ENCODE data around the gene SLC8A2. TPM values are rescaled to one million over a fixed set of nuclear protein-coding genes. Genes with fewer than 3 reads are reported as not detected.

Gene SLC8A2
- total and polyA plus RNA-seq, 9 donors: 0.07 to 1.3 (median 0.39) TPM; not detected in 3

DNA sequence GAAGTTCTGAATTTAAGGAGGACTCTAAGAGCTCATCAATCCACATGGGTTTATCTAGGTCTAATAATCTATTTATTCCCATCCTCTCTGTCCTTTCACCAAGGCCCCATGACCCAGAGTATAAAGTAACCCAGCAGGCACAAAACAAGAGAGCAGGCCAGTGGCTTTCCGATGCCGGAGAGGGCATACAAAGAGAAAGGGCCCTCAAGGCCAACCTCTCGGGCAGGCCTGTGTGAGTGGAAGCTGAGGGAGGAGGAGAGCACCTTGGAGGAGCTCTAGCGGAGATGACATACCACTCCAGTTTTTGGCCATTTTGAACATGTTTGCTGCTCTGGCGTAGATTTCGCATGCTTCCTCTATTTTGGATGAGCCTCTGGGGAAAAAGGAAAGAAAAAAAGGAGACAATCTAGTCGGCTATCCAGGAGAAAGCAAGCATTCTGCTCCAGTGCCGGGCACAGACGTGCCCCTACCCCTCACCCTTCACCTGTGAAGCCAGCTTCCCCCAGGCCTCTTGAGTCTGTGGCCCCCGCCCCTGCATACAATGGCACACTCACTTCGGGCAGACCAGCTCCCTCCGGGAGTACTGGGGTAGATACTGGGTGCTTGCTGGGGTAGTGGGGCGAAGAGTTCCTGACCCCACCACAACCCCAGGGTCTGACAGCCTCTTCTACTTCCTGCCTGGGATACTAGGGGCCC, 31.6 kb upstream of the SLC8A2 start:
- no peak overlapping the region for H3K27ac ChIP-seq
- H3K27me3 ChIP-seq: no peaks in the 10 kb centered on the region
- H3K36me3 ChIP-seq: no peaks in the 10 kb centered on the region
- intact Hi-C loops (cut with DNase I): no loop called here
- TF ChIP-seq EP300 (IDR thresholded peaks at IDR 0.05): no peak
- TF ChIP-seq, protein P1, sequence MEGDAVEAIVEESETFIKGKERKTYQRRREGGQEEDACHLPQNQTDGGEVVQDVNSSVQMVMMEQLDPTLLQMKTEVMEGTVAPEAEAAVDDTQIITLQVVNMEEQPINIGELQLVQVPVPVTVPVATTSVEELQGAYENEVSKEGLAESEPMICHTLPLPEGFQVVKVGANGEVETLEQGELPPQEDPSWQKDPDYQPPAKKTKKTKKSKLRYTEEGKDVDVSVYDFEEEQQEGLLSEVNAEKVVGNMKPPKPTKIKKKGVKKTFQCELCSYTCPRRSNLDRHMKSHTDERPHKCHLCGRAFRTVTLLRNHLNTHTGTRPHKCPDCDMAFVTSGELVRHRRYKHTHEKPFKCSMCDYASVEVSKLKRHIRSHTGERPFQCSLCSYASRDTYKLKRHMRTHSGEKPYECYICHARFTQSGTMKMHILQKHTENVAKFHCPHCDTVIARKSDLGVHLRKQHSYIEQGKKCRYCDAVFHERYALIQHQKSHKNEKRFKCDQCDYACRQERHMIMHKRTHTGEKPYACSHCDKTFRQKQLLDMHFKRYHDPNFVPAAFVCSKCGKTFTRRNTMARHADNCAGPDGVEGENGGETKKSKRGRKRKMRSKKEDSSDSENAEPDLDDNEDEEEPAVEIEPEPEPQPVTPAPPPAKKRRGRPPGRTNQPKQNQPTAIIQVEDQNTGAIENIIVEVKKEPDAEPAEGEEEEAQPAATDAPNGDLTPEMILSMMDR (IDR thresholded peaks at IDR 0.05): no peak
- H3K4me1 ChIP-seq (ENCODE audit: insufficient read depth): peaks cover 6% of the 10 kb centered on the region
- no peak for DNase-seq
- H3K9me3 ChIP-seq: no peaks in the 10 kb centered on the region
- no peak overlapping the region for H3K4me3 ChIP-seq
- WGBS, 3 donors: 92 to 97% (median 95%) methylated on average over 12 to 13 of the region's 13 CpGs

DNA sequence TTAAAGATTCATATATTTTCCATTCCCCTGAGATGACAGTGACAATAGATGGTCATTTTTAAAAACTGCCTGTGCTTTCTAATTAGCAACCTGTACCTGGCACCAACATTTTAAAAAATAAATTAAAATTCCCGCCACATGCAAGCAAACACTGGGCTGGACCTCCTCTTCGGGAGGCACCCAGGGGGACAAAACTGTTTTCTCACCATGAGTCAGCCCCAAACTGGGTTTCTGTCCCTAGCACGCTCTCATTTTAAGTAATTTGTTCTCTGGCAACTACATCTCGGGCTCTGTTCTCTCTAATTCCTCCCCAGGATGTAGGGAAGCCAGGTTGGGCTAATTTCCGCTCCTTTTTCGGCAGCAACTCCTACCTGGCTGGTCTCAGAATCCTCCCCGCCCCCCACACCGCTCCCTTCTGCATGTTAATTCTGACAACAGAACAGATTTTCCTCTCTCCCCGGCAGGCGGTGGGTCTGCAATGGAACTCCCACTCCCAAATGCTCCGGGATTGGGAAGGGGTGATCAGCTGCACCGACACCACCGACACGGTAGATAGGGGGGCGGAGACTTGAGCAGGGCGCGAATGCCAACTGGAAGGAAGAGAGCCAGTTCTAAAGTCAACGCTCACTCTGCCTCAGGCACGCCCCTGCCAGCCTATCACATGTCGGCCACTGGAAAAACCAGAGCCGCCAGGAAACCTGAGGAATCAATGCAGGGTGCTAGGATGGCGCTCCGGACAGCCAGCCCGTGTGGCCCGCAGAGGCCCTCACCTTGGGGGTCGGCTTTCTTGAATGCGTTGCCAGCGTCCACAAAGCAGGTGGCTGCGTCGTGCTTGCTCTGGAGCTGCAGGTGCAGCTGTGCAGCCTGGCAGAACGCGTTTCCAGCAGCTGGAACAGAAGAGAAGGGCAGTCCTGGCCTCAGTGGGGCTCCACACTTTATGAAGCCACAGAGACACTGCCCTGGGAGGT, 28.5 kb upstream of the SLC8A2 start:
- no peaks in the 10 kb centered on the region for H3K36me3 ChIP-seq
- H3K27me3 ChIP-seq: no peaks in the 10 kb centered on the region
- no peak overlapping the region for H3K27ac ChIP-seq
- no peak for DNase-seq
- no peaks in the 10 kb centered on the region for H3K4me1 ChIP-seq (ENCODE audit: insufficient read depth)
- no peak overlapping the region for H3K4me3 ChIP-seq
- 81 to 82% (median 82%) methylated on average over 32 of the region's 32 CpGs for WGBS, 3 donors
- TF ChIP-seq POLR2A (IDR thresholded peaks at IDR 0.05) (no peak), EP300 (IDR thresholded peaks at IDR 0.05) (no peak)
- TF ChIP-seq, protein P1 (IDR thresholded peaks at IDR 0.05): no peak
- intact Hi-C loops (cut with DNase I): no loop called here
- no peaks in the 10 kb centered on the region for H3K9me3 ChIP-seq

DNA sequence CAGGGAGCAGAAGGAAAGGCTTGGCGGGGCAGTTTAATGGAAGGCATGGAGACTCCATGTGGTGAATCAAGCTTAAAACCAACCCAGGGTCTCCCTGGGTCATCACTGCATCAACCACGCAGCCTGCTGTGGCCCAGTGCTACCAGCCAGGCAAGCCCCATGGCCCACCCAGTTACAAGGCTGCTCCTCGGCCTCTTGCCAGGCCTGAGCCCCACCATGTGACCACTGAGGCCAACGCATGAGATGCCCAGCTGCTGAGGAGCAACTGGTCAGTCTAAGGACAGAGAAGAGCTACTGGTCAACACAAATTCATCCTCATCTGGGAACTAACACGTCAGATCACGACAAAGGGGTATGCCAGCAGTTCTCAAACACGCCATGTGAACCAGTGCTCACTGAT, 27.7 kb upstream of the SLC8A2 start:
- H3K4me1 ChIP-seq (ENCODE audit: insufficient read depth): no peaks in the 10 kb centered on the region
- intact Hi-C loops (cut with DNase I): no loop called here
- DNase-seq: no peak
- TF ChIP-seq POLR2A (IDR thresholded peaks at IDR 0.05) (no peak), EP300 (IDR thresholded peaks at IDR 0.05) (no peak)
- TF ChIP-seq, protein P1 (IDR thresholded peaks at IDR 0.05): no peak
- H3K4me3 ChIP-seq: no peak overlapping the region
- H3K27me3 ChIP-seq: no peaks in the 10 kb centered on the region
- no peaks in the 10 kb centered on the region for H3K36me3 ChIP-seq
- 85 to 89% (median 86%) methylated on average over 7 of the region's 7 CpGs for WGBS, 3 donors
- no peaks in the 10 kb centered on the region for H3K9me3 ChIP-seq
- H3K27ac ChIP-seq: no peak overlapping the region

DNA sequence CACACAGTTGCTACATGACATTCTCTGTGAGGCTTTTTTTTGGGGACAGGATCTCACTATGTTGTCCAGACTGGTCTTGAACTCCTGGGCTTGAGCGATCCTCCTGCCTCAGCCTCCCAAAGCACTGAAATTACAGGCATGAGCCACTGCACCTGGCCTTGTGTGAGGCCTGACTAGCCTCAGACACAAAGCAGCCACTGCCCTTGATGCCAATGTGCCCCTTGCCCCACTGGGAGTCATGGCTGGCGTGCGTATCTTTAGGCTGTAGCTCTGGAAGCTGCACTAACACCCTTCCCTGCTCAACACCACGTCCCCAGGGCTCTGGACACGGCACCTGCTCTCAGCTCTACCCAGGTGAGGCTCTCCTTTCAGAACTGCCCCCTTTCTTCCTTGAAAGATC, 26.9 kb upstream of the SLC8A2 start:
- Histone ChIP-seq H3K36me3 (no peaks in the 10 kb centered on the region), H3K27ac (no peak overlapping the region), H3K4me1 (ENCODE audit: insufficient read depth) (no peaks in the 10 kb centered on the region), H3K27me3 (no peaks in the 10 kb centered on the region), H3K9me3 (no peaks in the 10 kb centered on the region), H3K4me3 (no peak overlapping the region)
- TF ChIP-seq POLR2A (IDR thresholded peaks at IDR 0.05) (no peak), EP300 (IDR thresholded peaks at IDR 0.05) (no peak)
- TF ChIP-seq, protein P1 (IDR thresholded peaks at IDR 0.05): no peak
- WGBS, 3 donors: 94 to 100% (median 95%) methylated on average over 5 of the region's 5 CpGs
- no peak for DNase-seq
- intact Hi-C loops (cut with DNase I): no loop called here

All from ovary (tissue), 9 donors.